CD4-positive, CD25-positive, alpha-beta regulatory T cell (primary cell): ENCODE results near the gene CCDC12. TPM values are rescaled to one million over a fixed set of nuclear protein-coding genes. Genes with fewer than 3 reads are reported as not detected.

Experiments used
- ATAC-seq, 2 donors: fragments of 150-1000 bp; cut with Tn5 transposase; one replicate each; pipeline ENCODE4 v1.10.0; 2021; ENCODE audit warnings: low read depth in 2 of 2, moderate number of reproducible peaks in 2 of 2, moderate library complexity in 1 of 2
- DNase-seq, 3 donors: peaks; one replicate each; pipeline versions ENCODE4 v3.0.0 to v3.0.0-alpha.2; 2012 to 2022; ENCODE audit warnings: mixed read lengths in 1 of 3
- H3K27ac ChIP-seq: one replicate; pipeline ENCODE4 v1.7.0; 2013; ENCODE audit warnings: mild to moderate bottlenecking, low read length; ENCODE audit not compliant: insufficient read depth, poor library complexity, severe bottlenecking
- H3K27me3 ChIP-seq: one replicate; pipeline ENCODE4 v1.7.0; 2013; ENCODE audit warnings: low read length; ENCODE audit not compliant: control insufficient read depth, insufficient read depth
- H3K36me3 ChIP-seq: one replicate; pipeline ENCODE4 v1.7.0; 2013; ENCODE audit warnings: mild to moderate bottlenecking, low read length, moderate library complexity; ENCODE audit not compliant: control insufficient read depth, insufficient read depth
- H3K4me1 ChIP-seq: 2 replicates; pipeline ENCODE4 v1.7.0; 2013; ENCODE audit warnings: mild to moderate bottlenecking, low read length; ENCODE audit not compliant: insufficient read depth, control insufficient read depth, poor library complexity, severe bottlenecking
- H3K4me3 ChIP-seq: one replicate; pipeline ENCODE4 v1.7.0; 2013; ENCODE audit warnings: low read depth, mild to moderate bottlenecking, low read length, moderate library complexity
- H3K9me3 ChIP-seq, 2 experiments: 1 replicate in 1 of 2; 2 replicates in 1 of 2; pipeline ENCODE4 v1.7.0; 2013; ENCODE audit warnings: low read length in 2 of 2, mild to moderate bottlenecking in 1 of 2, moderate library complexity in 1 of 2; ENCODE audit not compliant: control insufficient read depth in 2 of 2
- H3K27ac Mint-ChIP-seq, 3 donors: one replicate each; pipeline ENCODE4 v1.8.0; 2020 to 2022; ENCODE audit warnings: mild to moderate bottlenecking in 3 of 3, mixed read lengths in 3 of 3, moderate library complexity in 2 of 3
- H3K27me3 Mint-ChIP-seq: one replicate; pipeline ENCODE4 v1.8.0; 2022; ENCODE audit warnings: mild to moderate bottlenecking, mixed read lengths
- H3K36me3 Mint-ChIP-seq: one replicate; pipeline ENCODE4 v1.8.0; 2020; ENCODE audit warnings: mixed read lengths
- H3K4me1 Mint-ChIP-seq, 4 donors: one replicate each; pipeline ENCODE4 v1.8.0; 2020 to 2022; ENCODE audit warnings: mixed read lengths in 4 of 4, mild to moderate bottlenecking in 1 of 4
- H3K4me3 Mint-ChIP-seq, 4 donors: one replicate each; pipeline ENCODE4 v1.8.0; 2020 to 2022; ENCODE audit warnings: mild to moderate bottlenecking in 4 of 4, mixed read lengths in 4 of 4, moderate library complexity in 3 of 4
- H3K9me3 Mint-ChIP-seq, 7 donors: one replicate each; pipeline ENCODE4 v1.8.0; 2020 to 2022; ENCODE audit warnings: mixed read lengths in 7 of 7, mild to moderate bottlenecking in 3 of 7, moderate library complexity in 2 of 7
- polyA plus RNA-seq, 4 donors: library from polyadenylated mRNA; unstranded; fragments of 300-500 nt; fragmentation: Illumina TruSeq; gene quantifications; one replicate each; pipeline ENCODE4 v1.2.3, GENCODE V29; 2021
- total RNA-seq: library from RNA; stranded (reverse); gene quantifications from one replicate; pipeline ENCODE4 v1.2.3, GENCODE V29; 2022

CCDC12 gene
- total and polyA plus RNA-seq, 5 donors from 2014 or later, result 71.8 to 116 (median 104) TPM

GRCh38 chr3:46960835-46961234 lies 15.7 kb downstream of the CCDC12 start:
- peak overlapping the region; percentile 35 for H3K27ac ChIP-seq
- Mint-ChIP-seq H3K36me3 (peaks cover 16% of the 10 kb centered on the region), H3K9me3 (no peaks in the 10 kb centered on the region), H3K4me1 (peaks cover 18 to 84% (median 63%) of the 10 kb centered on the region in 4 donors), H3K27me3 (no peaks in the 10 kb centered on the region), H3K27ac (peak overlapping the region in 2 of 3 donors; percentile 89 to 93), H3K4me3 (peak overlapping the region in 3 of 4 donors; percentile 31 to 84 (median 62))
- DNase-seq (no peak), ATAC-seq (no peak)
- no peaks in the 10 kb centered on the region for H3K9me3 ChIP-seq
- H3K36me3 ChIP-seq, result peaks cover 2% of the 10 kb centered on the region
- H3K4me1 ChIP-seq, result peaks cover 71% of the 10 kb centered on the region
- H3K27me3 ChIP-seq, result no peaks in the 10 kb centered on the region
- H3K4me3 ChIP-seq, result no peak overlapping the region

DNA sequence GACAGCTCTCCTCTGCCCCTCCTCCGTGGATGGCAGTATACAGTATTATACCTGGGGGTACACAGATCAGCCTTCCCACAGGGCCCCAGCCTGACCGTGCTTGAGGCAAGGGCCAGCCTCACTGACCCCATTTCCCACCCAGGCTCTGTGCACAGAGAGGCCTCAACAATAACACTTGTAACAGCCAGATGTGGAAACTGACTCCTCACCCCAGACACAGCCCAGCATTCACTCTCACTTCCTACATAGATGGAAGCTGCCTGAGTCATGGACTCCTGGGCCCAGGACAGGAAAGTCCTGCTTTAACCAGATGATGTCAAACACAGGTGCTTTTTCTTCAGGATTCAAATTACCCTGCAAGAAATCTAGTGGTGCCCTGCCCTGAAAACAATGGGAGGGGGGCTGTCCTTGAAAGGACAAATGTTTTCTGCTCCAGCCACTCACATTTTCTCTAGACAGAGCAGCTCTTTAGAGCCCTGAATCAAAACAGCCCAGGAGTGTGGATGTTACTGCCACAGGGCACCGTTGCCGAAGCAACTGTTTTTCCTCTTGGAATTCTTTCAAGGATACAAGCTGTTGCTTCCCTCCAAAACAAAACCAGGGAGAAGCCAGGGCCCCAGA lies 16.4 kb downstream of the CCDC12 start:
- Mint-ChIP-seq H3K27ac (peak overlapping the region; percentile 67 to 93 (median 89)), H3K9me3 (no peaks in the 10 kb centered on the region), H3K27me3 (no peaks in the 10 kb centered on the region), H3K4me1 (peaks cover 20 to 84% (median 62%) of the 10 kb centered on the region in 4 donors), H3K36me3 (peaks cover 10% of the 10 kb centered on the region), H3K4me3 (peak overlapping the region in 3 of 4 donors; percentile 31 to 84 (median 77))
- no peak for ATAC-seq
- Histone ChIP-seq H3K27me3 (no peaks in the 10 kb centered on the region), H3K4me1 (peaks cover 71% of the 10 kb centered on the region), H3K9me3 (no peaks in the 10 kb centered on the region), H3K36me3 (peaks cover 2% of the 10 kb centered on the region), H3K4me3 (peak overlapping the region; percentile 4), H3K27ac (peak overlapping the region; percentile 61)
- DNase-seq, result no peak

- Mint-ChIP-seq H3K36me3 (peaks cover 10% of the 10 kb centered on the region), H3K4me3 (peak overlapping the region; percentile 17 to 79 (median 54)), H3K27me3 (no peaks in the 10 kb centered on the region), H3K9me3 (no peaks in the 10 kb centered on the region), H3K27ac (peak overlapping the region; percentile 89 to 95 (median 93)), H3K4me1 (peaks cover 20 to 91% (median 71%) of the 10 kb centered on the region in 4 donors)
- Histone ChIP-seq H3K4me3 (peak overlapping the region; percentile 42), H3K4me1 (peaks cover 79% of the 10 kb centered on the region), H3K36me3 (peaks cover 2% of the 10 kb centered on the region), H3K27me3 (no peaks in the 10 kb centered on the region), H3K27ac (peak overlapping the region; percentile 61), H3K9me3 (no peaks in the 10 kb centered on the region)
- peak; percentile 65 to 66 for ATAC-seq
- peak in 1 of 3 donors; percentile 35 for DNase-seq
These were observed 17.4 kb downstream of the CCDC12 start for GRCh38 chr3:46959161-46959511.

DNA sequence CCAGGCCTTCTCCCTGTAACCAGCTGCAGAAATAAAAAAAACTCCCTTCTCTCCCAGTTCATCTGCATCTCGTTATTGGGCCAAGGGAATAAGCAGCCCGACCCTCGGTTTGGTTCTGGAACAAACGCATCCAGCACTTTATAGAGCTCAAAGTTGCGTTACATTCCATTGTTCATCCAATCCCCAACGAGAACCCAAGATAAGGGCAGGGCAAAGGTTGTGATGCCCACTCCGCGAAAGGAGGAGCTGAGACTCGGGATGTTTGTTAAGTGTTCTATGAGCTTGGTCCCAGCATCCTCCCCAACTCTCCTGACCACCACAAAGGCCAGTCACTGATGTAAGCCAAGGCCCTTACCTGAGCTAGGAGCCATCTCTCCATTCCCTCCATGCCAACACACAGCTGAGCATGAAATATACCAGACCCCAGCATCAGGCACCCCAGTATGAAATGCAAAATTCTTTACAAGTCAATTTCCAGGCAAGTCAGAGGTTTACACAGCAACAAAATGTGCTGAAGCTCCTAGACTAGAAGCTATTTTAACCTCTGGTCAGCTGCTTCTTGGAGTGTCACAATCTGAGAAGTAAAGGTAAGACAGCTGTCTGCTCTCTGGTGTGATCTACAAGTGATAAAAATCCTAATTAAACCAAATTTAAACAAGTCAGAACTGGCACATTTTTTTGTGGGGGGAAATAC lies 17.9 kb downstream of the CCDC12 start:
- DNase-seq (no peak), ATAC-seq (no peak)
- Mint-ChIP-seq H3K36me3 (peaks cover 10% of the 10 kb centered on the region), H3K9me3 (no peaks in the 10 kb centered on the region), H3K27ac (peak overlapping the region; percentile 89 to 95 (median 93)), H3K4me3 (peak overlapping the region; percentile 3 to 72 (median 24)), H3K4me1 (peaks cover 22 to 96% (median 76%) of the 10 kb centered on the region in 4 donors), H3K27me3 (no peaks in the 10 kb centered on the region)
- peaks cover 2% of the 10 kb centered on the region for H3K36me3 ChIP-seq
- peaks cover 84% of the 10 kb centered on the region for H3K4me1 ChIP-seq
- peak overlapping the region; percentile 61 for H3K27ac ChIP-seq
- H3K9me3 ChIP-seq, result no peaks in the 10 kb centered on the region
- H3K27me3 ChIP-seq, result no peaks in the 10 kb centered on the region
- peak overlapping the region; percentile 42 for H3K4me3 ChIP-seq

GRCh38 chr3:46957092-46957820 lies 19.3 kb downstream of the CCDC12 start:
- peaks cover 2% of the 10 kb centered on the region for H3K36me3 ChIP-seq
- ATAC-seq (no peak), DNase-seq (no peak)
- peaks cover 30 to 99% (median 82%) of the 10 kb centered on the region in 4 donors for H3K4me1 Mint-ChIP-seq
- peaks cover 3% of the 10 kb centered on the region for H3K36me3 Mint-ChIP-seq
- peak overlapping the region in 1 of 4 donors; percentile 21 for H3K4me3 Mint-ChIP-seq
- H3K27me3 Mint-ChIP-seq, result no peaks in the 10 kb centered on the region
- peaks cover 90% of the 10 kb centered on the region for H3K4me1 ChIP-seq
- no peaks in the 10 kb centered on the region for H3K27me3 ChIP-seq
- no peak overlapping the region for H3K4me3 ChIP-seq
- no peaks in the 10 kb centered on the region for H3K9me3 ChIP-seq
- H3K27ac Mint-ChIP-seq, result peak overlapping the region in 2 of 3 donors; percentile 65 to 90
- H3K9me3 Mint-ChIP-seq, result no peaks in the 10 kb centered on the region
- H3K27ac ChIP-seq, result peak overlapping the region; percentile 68

GRCh38 chr3:46955801-46956259 lies 20.7 kb downstream of the CCDC12 start:
- Histone ChIP-seq H3K36me3 (peaks cover 2% of the 10 kb centered on the region), H3K4me3 (peak overlapping the region; percentile 41), H3K27me3 (no peaks in the 10 kb centered on the region), H3K4me1 (peaks cover 90% of the 10 kb centered on the region), H3K27ac (peak overlapping the region; percentile 68), H3K9me3 (no peaks in the 10 kb centered on the region)
- DNase-seq, result peak in 1 of 3 donors; percentile 31
- no peaks in the 10 kb centered on the region for H3K9me3 Mint-ChIP-seq
- H3K4me3 Mint-ChIP-seq, result peak overlapping the region; percentile 13 to 84 (median 72)
- H3K36me3 Mint-ChIP-seq, result peaks cover 3% of the 10 kb centered on the region
- peaks cover 22 to 94% (median 77%) of the 10 kb centered on the region in 4 donors for H3K4me1 Mint-ChIP-seq
- H3K27me3 Mint-ChIP-seq, result no peaks in the 10 kb centered on the region
- peak in 1 of 2 donors; percentile 15 for ATAC-seq
- peak overlapping the region; percentile 90 to 95 (median 93) for H3K27ac Mint-ChIP-seq

GRCh38 chr3:46955157-46955556 lies 21.4 kb downstream of the CCDC12 start:
- no peaks in the 10 kb centered on the region for H3K27me3 ChIP-seq
- H3K27ac ChIP-seq, result peak overlapping the region; percentile 68
- ATAC-seq, result no peak

More at GRCh38 chr3:46955157-46955556, 21.4 kb downstream of the CCDC12 start:
- Mint-ChIP-seq H3K27me3 (no peaks in the 10 kb centered on the region), H3K4me3 (peak overlapping the region; percentile 28 to 75 (median 52)), H3K36me3 (no peaks in the 10 kb centered on the region), H3K27ac (peak overlapping the region; percentile 90 to 95 (median 93)), H3K4me1 (peaks cover 22 to 93% (median 76%) of the 10 kb centered on the region in 4 donors), H3K9me3 (no peaks in the 10 kb centered on the region)
- peaks cover 90% of the 10 kb centered on the region for H3K4me1 ChIP-seq
- no peaks in the 10 kb centered on the region for H3K9me3 ChIP-seq
- peaks cover 2% of the 10 kb centered on the region for H3K36me3 ChIP-seq
- DNase-seq, result no peak
- peak overlapping the region; percentile 41 for H3K4me3 ChIP-seq
